ENCODE data around the gene RSU1. TPM values are rescaled to one million over a fixed set of nuclear protein-coding genes. Genes with fewer than 3 reads are reported as not detected.

Gene RSU1
- total RNA-seq, 1 experiment from 2014 or later: 44.5 TPM

DNA sequence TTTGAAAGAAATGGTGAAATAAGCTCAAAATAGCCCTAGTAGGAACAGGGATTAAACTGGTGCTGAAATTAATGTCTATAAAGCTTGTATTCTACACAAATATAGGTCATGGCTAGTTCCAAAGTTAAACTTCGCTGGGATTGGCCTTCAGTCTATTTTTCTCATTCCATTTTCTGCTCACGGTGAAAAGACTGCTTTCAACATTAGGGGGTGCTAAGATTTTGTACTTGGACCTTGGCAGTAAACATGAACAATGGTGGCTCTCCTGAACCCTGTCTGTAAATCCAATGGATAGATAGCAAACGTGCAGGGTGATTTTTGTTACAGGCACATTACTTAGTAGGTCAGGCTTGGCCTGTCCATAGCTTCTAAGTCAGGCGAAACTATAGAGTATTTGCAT lies 36.0 kb upstream of the RSU1 start:
- no peak overlapping the region for H2AFZ ChIP-seq
- no peak for DNase-seq
- no peaks in the 10 kb centered on the region for H3K36me3 ChIP-seq (ENCODE audit: low read depth)
- no peak overlapping the region for H3K4me2 ChIP-seq
- BruUV-seq (replicated peaks): no TSS peak
- no peaks in the 10 kb centered on the region for H3K9me2 ChIP-seq (ENCODE audit: insufficient read depth)
- no peaks in the 10 kb centered on the region for H3K79me2 ChIP-seq (ENCODE audit: low read depth)
- POLR2A ChIA-PET (ENCODE audit: unreplicated experiment): no interaction called here
- CTCF ChIA-PET: interaction anchor here (0.6 kb wide), 1 partner anchor 1294 kb away, joined by 3 read pairs; no protein-coding TSS in a partner anchor
- H4K20me1 ChIP-seq (ENCODE audit: insufficient read depth): no peaks in the 10 kb centered on the region
- intact Hi-C loops (cut with micrococcal nuclease; ENCODE audit: unreplicated experiment): loop anchor here (5.0 kb wide), 1 partner anchor 39 kb away; no protein-coding TSS in a partner anchor
- H3F3A ChIP-seq (ENCODE audit: insufficient read depth, low read depth): no peaks in the 10 kb centered on the region
- TF ChIP-seq, protein P1, sequence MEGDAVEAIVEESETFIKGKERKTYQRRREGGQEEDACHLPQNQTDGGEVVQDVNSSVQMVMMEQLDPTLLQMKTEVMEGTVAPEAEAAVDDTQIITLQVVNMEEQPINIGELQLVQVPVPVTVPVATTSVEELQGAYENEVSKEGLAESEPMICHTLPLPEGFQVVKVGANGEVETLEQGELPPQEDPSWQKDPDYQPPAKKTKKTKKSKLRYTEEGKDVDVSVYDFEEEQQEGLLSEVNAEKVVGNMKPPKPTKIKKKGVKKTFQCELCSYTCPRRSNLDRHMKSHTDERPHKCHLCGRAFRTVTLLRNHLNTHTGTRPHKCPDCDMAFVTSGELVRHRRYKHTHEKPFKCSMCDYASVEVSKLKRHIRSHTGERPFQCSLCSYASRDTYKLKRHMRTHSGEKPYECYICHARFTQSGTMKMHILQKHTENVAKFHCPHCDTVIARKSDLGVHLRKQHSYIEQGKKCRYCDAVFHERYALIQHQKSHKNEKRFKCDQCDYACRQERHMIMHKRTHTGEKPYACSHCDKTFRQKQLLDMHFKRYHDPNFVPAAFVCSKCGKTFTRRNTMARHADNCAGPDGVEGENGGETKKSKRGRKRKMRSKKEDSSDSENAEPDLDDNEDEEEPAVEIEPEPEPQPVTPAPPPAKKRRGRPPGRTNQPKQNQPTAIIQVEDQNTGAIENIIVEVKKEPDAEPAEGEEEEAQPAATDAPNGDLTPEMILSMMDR (conservative IDR thresholded peaks at IDR 0.05): no peak
- no peak for TF ChIP-seq EZH2 (IDR thresholded peaks at IDR 0.05; ENCODE audit: low read depth)
- no peak overlapping the region for H3K27ac ChIP-seq
- H3K9me3 ChIP-seq (ENCODE audit: insufficient read depth, low read depth): no peaks in the 10 kb centered on the region
- H3K27me3 ChIP-seq (ENCODE audit: insufficient read depth, low read depth): no peaks in the 10 kb centered on the region
- H3K4me1 ChIP-seq (replicated peaks; ENCODE audit: insufficient read depth): no peaks in the 10 kb centered on the region
- H3K4me3 ChIP-seq: no peak overlapping the region

DNA sequence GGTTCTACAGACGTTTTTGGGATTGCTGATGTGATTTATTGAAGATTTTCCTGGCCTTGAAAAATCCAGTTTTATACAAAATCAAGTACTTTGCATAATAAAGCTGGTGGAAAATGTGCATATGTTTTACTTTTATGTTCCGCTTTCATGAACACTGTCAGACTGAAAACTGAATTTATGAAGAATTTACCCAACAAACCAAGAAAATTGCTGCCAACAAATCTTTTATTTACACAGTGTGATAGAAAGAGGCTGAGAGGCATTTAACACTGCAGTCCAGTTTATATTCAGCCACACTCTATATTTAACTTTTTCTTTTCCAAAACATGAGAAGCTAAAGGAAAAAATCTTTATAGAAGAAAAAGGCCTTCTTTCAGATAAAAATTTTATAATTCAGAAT lies 35.4 kb upstream of the RSU1 start:
- Histone ChIP-seq H3K79me2 (ENCODE audit: low read depth) (no peaks in the 10 kb centered on the region), H3K27ac (no peak overlapping the region), H3K4me2 (no peak overlapping the region), H3F3A (ENCODE audit: insufficient read depth, low read depth) (no peaks in the 10 kb centered on the region), H3K27me3 (ENCODE audit: insufficient read depth, low read depth) (no peaks in the 10 kb centered on the region), H3K4me3 (no peak overlapping the region), H3K4me1 (replicated peaks; ENCODE audit: insufficient read depth) (no peaks in the 10 kb centered on the region), H2AFZ (no peak overlapping the region), H3K9me2 (ENCODE audit: insufficient read depth) (no peaks in the 10 kb centered on the region), H4K20me1 (ENCODE audit: insufficient read depth) (no peaks in the 10 kb centered on the region), H3K9me3 (ENCODE audit: insufficient read depth, low read depth) (no peaks in the 10 kb centered on the region), H3K36me3 (ENCODE audit: low read depth) (no peaks in the 10 kb centered on the region)
- no peak for DNase-seq
- intact Hi-C loops (cut with micrococcal nuclease; ENCODE audit: unreplicated experiment): loop anchor here (5.0 kb wide), 1 partner anchor 40 kb away; no protein-coding TSS in a partner anchor
- BruUV-seq (replicated peaks): no TSS peak
- ChIA-PET POLR2A (ENCODE audit: unreplicated experiment) (no interaction called here), CTCF (interaction anchor here (0.6 kb wide), 1 partner anchor 1295 kb away, joined by 3 read pairs; no protein-coding TSS in a partner anchor)
- TF ChIP-seq, protein P1 (conservative IDR thresholded peaks at IDR 0.05): no peak
- no peak for TF ChIP-seq EZH2 (IDR thresholded peaks at IDR 0.05; ENCODE audit: low read depth)

DNA sequence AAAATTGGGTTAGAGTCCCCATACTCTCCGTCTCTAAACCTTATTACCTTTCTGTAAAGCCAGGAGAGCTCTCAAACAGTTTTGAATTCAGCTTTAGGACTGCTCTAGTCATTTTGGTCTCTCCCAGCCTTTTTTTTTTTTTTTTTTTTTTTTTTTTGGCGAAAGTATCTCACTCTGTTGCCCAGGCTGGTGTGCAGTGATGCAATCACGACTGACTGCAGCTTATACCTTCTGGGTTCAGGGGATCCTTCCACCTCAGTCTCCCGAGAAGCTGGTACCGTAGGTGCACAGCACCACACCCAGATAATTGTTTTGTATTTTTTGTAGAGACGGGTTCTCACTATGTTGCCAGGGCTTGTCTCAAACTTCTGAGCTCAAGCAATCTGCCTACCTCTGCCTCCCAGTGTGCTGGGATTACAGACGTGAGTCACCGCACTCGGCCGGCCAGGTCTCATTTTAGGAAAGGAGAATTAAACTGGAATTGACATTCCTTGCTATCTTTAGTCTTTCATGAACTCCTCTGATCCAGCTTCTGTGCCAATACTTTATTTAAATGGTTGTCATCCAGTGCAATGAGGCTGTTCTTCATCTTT lies 31.4 kb upstream of the RSU1 start:
- intact Hi-C loops (cut with micrococcal nuclease; ENCODE audit: unreplicated experiment): loop anchor here (10.0 kb wide), 1 partner anchor 176 kb away; no protein-coding TSS in a partner anchor
- TF ChIP-seq, protein P1 (conservative IDR thresholded peaks at IDR 0.05): no peak
- H3K9me2 ChIP-seq (ENCODE audit: insufficient read depth): no peaks in the 10 kb centered on the region
- 0 out of 2 replicates have a peak, but pooled peaks cover 4% of the 10 kb centered on the region for H3K4me1 ChIP-seq (replicated peaks; ENCODE audit: insufficient read depth)
- BruUV-seq (replicated peaks): no TSS peak
- DNase-seq: no peak
- H3K79me2 ChIP-seq (ENCODE audit: low read depth): no peaks in the 10 kb centered on the region
- no peaks in the 10 kb centered on the region for H3K27me3 ChIP-seq (ENCODE audit: insufficient read depth, low read depth)
- H3K9me3 ChIP-seq (ENCODE audit: insufficient read depth, low read depth): no peaks in the 10 kb centered on the region
- H3K27ac ChIP-seq: no peak overlapping the region
- ChIA-PET CTCF (no interaction called here), POLR2A (ENCODE audit: unreplicated experiment) (no interaction called here)
- no peaks in the 10 kb centered on the region for H4K20me1 ChIP-seq (ENCODE audit: insufficient read depth)
- no peak overlapping the region for H3K4me2 ChIP-seq
- H3K4me3 ChIP-seq: no peak overlapping the region
- no peaks in the 10 kb centered on the region for H3F3A ChIP-seq (ENCODE audit: insufficient read depth, low read depth)
- H2AFZ ChIP-seq: no peak overlapping the region
- H3K36me3 ChIP-seq (ENCODE audit: low read depth): no peaks in the 10 kb centered on the region

Measured in PC-9 (cell line).